H9 (cell line): ENCODE results near the gene METTL27. TPM values are rescaled to one million over a fixed set of nuclear protein-coding genes. Genes with fewer than 3 reads are reported as not detected.

Experiments
- DNase-seq: peaks from one replicate; pipeline ENCODE4 v3.0.0-alpha.2; 2017
- H2AFZ ChIP-seq: one replicate; pipeline ENCODE4 v1.6.1; 2013; ENCODE audit warnings: mild to moderate bottlenecking, low read length, control low read depth, moderate library complexity
- H2AK5ac ChIP-seq: 2 replicates; pipeline ENCODE4 v1.6.1; 2013; ENCODE audit warnings: low read length, control low read depth, mixed read lengths; ENCODE audit not compliant: insufficient read length
- H2BK120ac ChIP-seq: one replicate; pipeline ENCODE4 v1.6.1; 2013; ENCODE audit warnings: low read depth, mild to moderate bottlenecking, low read length, control low read depth, inconsistent platforms; ENCODE audit not compliant: poor library complexity, severe bottlenecking
- H2BK12ac ChIP-seq: 2 replicates; pipeline ENCODE4 v1.6.1; 2013; ENCODE audit warnings: low read length, control low read depth, mixed read lengths, low read depth; ENCODE audit not compliant: insufficient read length
- H2BK15ac ChIP-seq: 2 replicates; pipeline ENCODE4 v1.6.1; 2013; ENCODE audit warnings: low read depth, low read length, control low read depth
- H2BK20ac ChIP-seq: one replicate; pipeline ENCODE4 v1.6.1; 2013; ENCODE audit warnings: low read depth, mild to moderate bottlenecking, low read length, control low read depth, inconsistent platforms; ENCODE audit not compliant: poor library complexity, severe bottlenecking
- H2BK5ac ChIP-seq: 2 replicates; pipeline ENCODE4 v1.6.1; 2013; ENCODE audit warnings: low read length, control low read depth, mixed read lengths; ENCODE audit not compliant: insufficient read length
- H3K14ac ChIP-seq: 2 replicates; pipeline ENCODE4 v1.6.1; 2013; ENCODE audit warnings: low read length, control low read depth; ENCODE audit not compliant: insufficient read depth
- H3K18ac ChIP-seq: 2 replicates; pipeline ENCODE4 v1.6.1; 2013; ENCODE audit warnings: low read depth, mild to moderate bottlenecking, mixed read lengths, low read length, control low read depth; ENCODE audit not compliant: insufficient read length
- H3K23ac ChIP-seq: 2 replicates; pipeline ENCODE4 v1.6.1; 2013; ENCODE audit warnings: low read length, control low read depth, mixed read lengths, low read depth; ENCODE audit not compliant: insufficient read length
- H3K23me2 ChIP-seq: 2 replicates; pipeline ENCODE4 v1.6.1; 2013; ENCODE audit warnings: low read depth, mild to moderate bottlenecking, mixed read lengths, low read length, control low read depth; ENCODE audit not compliant: insufficient read length, poor library complexity, severe bottlenecking
- H3K27ac ChIP-seq: 2 replicates; pipeline ENCODE4 v1.5.1; 2013; ENCODE audit warnings: low read length, control low read depth, mixed read lengths, low read depth; ENCODE audit not compliant: insufficient read length
- H3K27me3 ChIP-seq: 2 replicates; pipeline ENCODE4 v1.6.1; 2013; ENCODE audit warnings: low read length, control low read depth, inconsistent platforms; ENCODE audit not compliant: insufficient read depth
- H3K4ac ChIP-seq: 2 replicates; pipeline ENCODE4 v1.6.1; 2013; ENCODE audit warnings: low read depth, mild to moderate bottlenecking, control low read depth, inconsistent platforms, low read length, moderate library complexity
- H3K4me1 ChIP-seq: 2 replicates; pipeline ENCODE4 v1.6.1; 2013; ENCODE audit warnings: low read length, control low read depth, inconsistent platforms; ENCODE audit not compliant: insufficient read depth
- H3K4me2 ChIP-seq: 2 replicates; pipeline ENCODE4 v1.6.1; 2013; ENCODE audit warnings: low read length, control low read depth, mixed read lengths; ENCODE audit not compliant: insufficient read length, insufficient read depth
- H3K56ac ChIP-seq: 2 replicates; pipeline ENCODE4 v1.6.1; 2013; ENCODE audit warnings: low read depth, mild to moderate bottlenecking, mixed read lengths, low read length, control low read depth; ENCODE audit not compliant: insufficient read length
- H3K79me1 ChIP-seq: 2 replicates; pipeline ENCODE4 v1.6.1; 2013; ENCODE audit warnings: low read depth, mild to moderate bottlenecking, moderate library complexity, low read length, control low read depth, inconsistent platforms; ENCODE audit not compliant: insufficient read depth, poor library complexity, severe bottlenecking
- H3K79me2 ChIP-seq: 2 replicates; pipeline ENCODE4 v1.6.1; 2013; ENCODE audit warnings: low read length, control low read depth, inconsistent platforms; ENCODE audit not compliant: insufficient read depth
- H3K9ac ChIP-seq: 2 replicates; pipeline ENCODE4 v1.6.1; 2013; ENCODE audit warnings: low read length, control low read depth, mixed read lengths; ENCODE audit not compliant: insufficient read length; ENCODE audit errors: extremely low read depth
- H3K9me3 ChIP-seq: one replicate; pipeline ENCODE4 v1.6.1; 2013; ENCODE audit warnings: low read depth, low read length, inconsistent platforms; ENCODE audit not compliant: control insufficient read depth
- H3T11ph ChIP-seq: one replicate; pipeline ENCODE4 v1.6.1; 2013; ENCODE audit warnings: mild to moderate bottlenecking, low read length, control low read depth, inconsistent platforms
- H4K20me1 ChIP-seq: one replicate; pipeline ENCODE4 v1.6.1; 2013; ENCODE audit not compliant: control insufficient read depth, insufficient read length, insufficient read depth
- H4K5ac ChIP-seq: 2 replicates; pipeline ENCODE4 v1.6.1; 2013; ENCODE audit warnings: low read depth, mild to moderate bottlenecking, mixed read lengths, low read length, control low read depth; ENCODE audit not compliant: insufficient read length
- H4K8ac ChIP-seq: replicated peaks from 2 replicates; pipeline ENCODE4 v1.6.1; 2013; ENCODE audit warnings: low read length, control low read depth, mixed read lengths, low read depth; ENCODE audit not compliant: insufficient read length
- H4K91ac ChIP-seq: 2 replicates; pipeline ENCODE4 v1.6.1; 2013; ENCODE audit warnings: low read depth, mild to moderate bottlenecking, moderate library complexity, mixed read lengths, low read length, control low read depth; ENCODE audit not compliant: insufficient read length
- H3K27ac Mint-ChIP-seq, 3 experiments: 2 replicates in 2 of 3; 3 replicates in 1 of 3; pipeline ENCODE4 v1.8.0; 2020 to 2021; ENCODE audit warnings: mixed read lengths in 3 of 3, mild to moderate bottlenecking in 1 of 3, moderate library complexity in 1 of 3
- H3K27me3 Mint-ChIP-seq: 2 replicates; pipeline ENCODE4 v1.8.0; 2021; ENCODE audit warnings: low read depth, mild to moderate bottlenecking, moderate library complexity, mixed read lengths
- H3K36me3 Mint-ChIP-seq, 3 experiments: 2 replicates in 2 of 3; 3 replicates in 1 of 3; pipeline ENCODE4 v1.8.0; 2020 to 2021; ENCODE audit warnings: low read depth in 3 of 3, mixed read lengths in 3 of 3; ENCODE audit not compliant: insufficient read depth in 1 of 3
- H3K4me1 Mint-ChIP-seq, 2 experiments: 2 replicates each; pipeline ENCODE4 v1.8.0; 2020; ENCODE audit warnings: mixed read lengths in 2 of 2
- H3K4me3 Mint-ChIP-seq, 2 experiments: 2 replicates in 1 of 2; 3 replicates in 1 of 2; pipeline ENCODE4 v1.8.0; 2020 to 2021; ENCODE audit warnings: mild to moderate bottlenecking in 2 of 2, mixed read lengths in 2 of 2, moderate library complexity in 1 of 2
- H3K9me3 Mint-ChIP-seq, 2 experiments: 2 replicates in 1 of 2; 3 replicates in 1 of 2; pipeline ENCODE4 v1.8.0; 2020; ENCODE audit warnings: mild to moderate bottlenecking in 2 of 2, mixed read lengths in 2 of 2, moderate library complexity in 1 of 2
- CTCF ChIP-seq: fragments of 200-600 bp; sonication (generic); conservative IDR thresholded peaks from 3 replicates; pipeline ENCODE4 v1.8.0; 2021; ENCODE audit warnings: antibody characterized with exemption, mild to moderate bottlenecking
- WGBS: extraction: QIAGEN DNeasy Blood & Tissue Kit; methylation state at CpG from one replicate; pipeline ENCODE4 v1.1.7; 2013; ENCODE audit warnings: missing lambda C conversion rate, low lambda C conversion rate, mixed read lengths; ENCODE audit not compliant: insufficient read length; ENCODE audit errors: extremely low coverage; 5-methylcytosine and 5-hydroxymethylcytosine counted together
- total RNA-seq: library from RNA; stranded (reverse); gene quantifications from 2 replicates; pipeline ENCODE4 v1.2.1, GENCODE V29; 2021

METTL27 gene
- total RNA-seq, 1 experiment from 2014 or later: 13.5 TPM

- no peak overlapping the region for H3K9ac ChIP-seq
- no peak overlapping the region for H3T11ph ChIP-seq
- H3K4me1 Mint-ChIP-seq: peaks cover 4 to 10% of the 10 kb centered on the region in 2 experiments; a peak in 3 of 4 replicates
- peaks cover 8% of the 10 kb centered on the region for H3K27me3 Mint-ChIP-seq
- H3K4me2 ChIP-seq: no peak overlapping the region
- no peak overlapping the region for H4K91ac ChIP-seq
- no peaks in the 10 kb centered on the region for H3K79me2 ChIP-seq
- no peak overlapping the region for H2BK12ac ChIP-seq
- no peak overlapping the region for H2BK15ac ChIP-seq
- no peak overlapping the region for H3K23ac ChIP-seq
- H3K18ac ChIP-seq: no peak overlapping the region
- H3K27ac Mint-ChIP-seq: no peak overlapping the region
- no peak overlapping the region for H3K4ac ChIP-seq
- no peaks in the 10 kb centered on the region for H3K9me3 Mint-ChIP-seq
- H2BK5ac ChIP-seq: no peak overlapping the region
- no CpG with 5 or more reads among the region's 8 CpGs for WGBS
- no peak overlapping the region for H3K4me3 Mint-ChIP-seq
- no peak for TF ChIP-seq CTCF
- no peaks in the 10 kb centered on the region for H3K79me1 ChIP-seq
- no peak overlapping the region for H2BK20ac ChIP-seq
- no peak overlapping the region for H3K14ac ChIP-seq
- H4K8ac ChIP-seq: no peak overlapping the region
- no peak overlapping the region for H3K27ac ChIP-seq
- H3K36me3 Mint-ChIP-seq: no peaks in the 10 kb centered on the region
- H2BK120ac ChIP-seq: no peak overlapping the region
- H3K9me3 ChIP-seq: no peaks in the 10 kb centered on the region
- DNase-seq: no peak
- no peaks in the 10 kb centered on the region for H4K20me1 ChIP-seq
- no peaks in the 10 kb centered on the region for H3K27me3 ChIP-seq
- no peaks in the 10 kb centered on the region for H3K23me2 ChIP-seq
- no peak overlapping the region for H2AK5ac ChIP-seq
- no peaks in the 10 kb centered on the region for H3K4me1 ChIP-seq
- no peak overlapping the region for H4K5ac ChIP-seq
- no peak overlapping the region for H3K56ac ChIP-seq
- H2AFZ ChIP-seq: no peak overlapping the region
Measured at GRCh38 chr7:73876361-73876760, 34.0 kb upstream of the METTL27 start.
